ENCODE results near the gene NCEH1. TPM values are rescaled to one million over a fixed set of nuclear protein-coding genes. Genes with fewer than 3 reads are reported as not detected.
A peak's percentile ranks its signal among the peaks of the same experiment; 100 is the strongest.

Gene NCEH1
- total and polyA plus RNA-seq, 2 of the 13 experiments (the other 11 are each of a cell fraction or from before 2014, with no cell fraction given) = 12.9 to 21.4 TPM

GRCh38 chr3:172600644-172601065, 110.2 kb downstream of the NCEH1 start (continued):
- TF ChIP-seq, protein P1, sequence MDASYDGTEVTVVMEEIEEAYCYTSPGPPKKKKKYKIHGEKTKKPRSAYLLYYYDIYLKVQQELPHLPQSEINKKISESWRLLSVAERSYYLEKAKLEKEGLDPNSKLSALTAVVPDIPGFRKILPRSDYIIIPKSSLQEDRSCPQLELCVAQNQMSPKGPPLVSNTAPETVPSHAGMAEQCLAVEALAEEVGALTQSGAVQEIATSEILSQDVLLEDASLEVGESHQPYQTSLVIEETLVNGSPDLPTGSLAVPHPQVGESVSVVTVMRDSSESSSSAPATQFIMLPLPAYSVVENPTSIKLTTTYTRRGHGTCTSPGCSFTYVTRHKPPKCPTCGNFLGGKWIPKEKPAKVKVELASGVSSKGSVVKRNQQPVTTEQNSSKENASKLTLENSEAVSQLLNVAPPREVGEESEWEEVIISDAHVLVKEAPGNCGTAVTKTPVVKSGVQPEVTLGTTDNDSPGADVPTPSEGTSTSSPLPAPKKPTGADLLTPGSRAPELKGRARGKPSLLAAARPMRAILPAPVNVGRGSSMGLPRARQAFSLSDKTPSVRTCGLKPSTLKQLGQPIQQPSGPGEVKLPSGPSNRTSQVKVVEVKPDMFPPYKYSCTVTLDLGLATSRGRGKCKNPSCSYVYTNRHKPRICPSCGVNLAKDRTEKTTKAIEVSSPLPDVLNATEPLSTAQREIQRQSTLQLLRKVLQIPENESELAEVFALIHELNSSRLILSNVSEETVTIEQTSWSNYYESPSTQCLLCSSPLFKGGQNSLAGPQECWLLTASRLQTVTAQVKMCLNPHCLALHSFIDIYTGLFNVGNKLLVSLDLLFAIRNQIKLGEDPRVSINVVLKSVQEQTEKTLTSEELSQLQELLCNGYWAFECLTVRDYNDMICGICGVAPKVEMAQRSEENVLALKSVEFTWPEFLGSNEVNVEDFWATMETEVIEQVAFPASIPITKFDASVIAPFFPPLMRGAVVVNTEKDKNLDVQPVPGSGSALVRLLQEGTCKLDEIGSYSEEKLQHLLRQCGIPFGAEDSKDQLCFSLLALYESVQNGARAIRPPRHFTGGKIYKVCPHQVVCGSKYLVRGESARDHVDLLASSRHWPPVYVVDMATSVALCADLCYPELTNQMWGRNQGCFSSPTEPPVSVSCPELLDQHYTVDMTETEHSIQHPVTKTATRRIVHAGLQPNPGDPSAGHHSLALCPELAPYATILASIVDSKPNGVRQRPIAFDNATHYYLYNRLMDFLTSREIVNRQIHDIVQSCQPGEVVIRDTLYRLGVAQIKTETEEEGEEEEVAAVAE (CRISPR knock-in tag; IDR thresholded peaks at IDR 0.05; ENCODE audit: borderline replicate concordance) = no peak
- TF ChIP-seq, protein P2, sequence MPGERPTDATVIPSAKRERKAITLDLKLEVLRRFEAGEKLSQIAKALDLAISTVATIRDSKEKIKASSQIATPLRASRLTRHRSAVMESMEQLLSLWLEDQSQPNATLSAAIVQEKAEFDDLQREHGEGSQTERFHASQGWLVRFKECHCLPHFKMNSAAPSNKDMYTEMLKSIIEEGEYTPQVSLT (CRISPR knock-in tag; IDR thresholded peaks at IDR 0.05; ENCODE audit: borderline replicate concordance, low read depth) = 0 out of 2 replicates have a peak, but pooled peaks have one; percentile 8
- TF ChIP-seq AHDC1 (CRISPR knock-in tag; IDR thresholded peaks at IDR 0.05; ENCODE audit: borderline replicate concordance) (no peak), E2F1 (CRISPR knock-in tag; IDR thresholded peaks at IDR 0.05) (no peak), FOSL2 (CRISPR knock-in tag; IDR thresholded peaks at IDR 0.05) (peak; percentile 46), ZNF136 (CRISPR knock-in tag; IDR thresholded peaks at IDR 0.05; ENCODE audit: low read depth) (no peak; the same call in 1 of the 2 replicates), ZNF850 (CRISPR knock-in tag; conservative IDR thresholded peaks at IDR 0.05) (no peak), ZNF121 (CRISPR knock-in tag; IDR thresholded peaks at IDR 0.05) (peak; percentile 93), PCBP1 (IDR thresholded peaks at IDR 0.05; ENCODE audit: borderline replicate concordance, low read depth, low read length) (no peak)
